HG02938 (cell line): ENCODE results near the gene BCL2L13.

Experiments
- ATAC-seq: cut with Tn5 transposase; IDR thresholded peaks from one replicate; pipeline ENCODE4 v1.9.1; 2021; ENCODE audit warnings: mild to moderate bottlenecking, moderate library complexity; ENCODE audit not compliant: unreplicated experiment

BCL2L13 gene, protein sequence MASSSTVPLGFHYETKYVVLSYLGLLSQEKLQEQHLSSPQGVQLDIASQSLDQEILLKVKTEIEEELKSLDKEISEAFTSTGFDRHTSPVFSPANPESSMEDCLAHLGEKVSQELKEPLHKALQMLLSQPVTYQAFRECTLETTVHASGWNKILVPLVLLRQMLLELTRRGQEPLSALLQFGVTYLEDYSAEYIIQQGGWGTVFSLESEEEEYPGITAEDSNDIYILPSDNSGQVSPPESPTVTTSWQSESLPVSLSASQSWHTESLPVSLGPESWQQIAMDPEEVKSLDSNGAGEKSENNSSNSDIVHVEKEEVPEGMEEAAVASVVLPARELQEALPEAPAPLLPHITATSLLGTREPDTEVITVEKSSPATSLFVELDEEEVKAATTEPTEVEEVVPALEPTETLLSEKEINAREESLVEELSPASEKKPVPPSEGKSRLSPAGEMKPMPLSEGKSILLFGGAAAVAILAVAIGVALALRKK

DNA sequence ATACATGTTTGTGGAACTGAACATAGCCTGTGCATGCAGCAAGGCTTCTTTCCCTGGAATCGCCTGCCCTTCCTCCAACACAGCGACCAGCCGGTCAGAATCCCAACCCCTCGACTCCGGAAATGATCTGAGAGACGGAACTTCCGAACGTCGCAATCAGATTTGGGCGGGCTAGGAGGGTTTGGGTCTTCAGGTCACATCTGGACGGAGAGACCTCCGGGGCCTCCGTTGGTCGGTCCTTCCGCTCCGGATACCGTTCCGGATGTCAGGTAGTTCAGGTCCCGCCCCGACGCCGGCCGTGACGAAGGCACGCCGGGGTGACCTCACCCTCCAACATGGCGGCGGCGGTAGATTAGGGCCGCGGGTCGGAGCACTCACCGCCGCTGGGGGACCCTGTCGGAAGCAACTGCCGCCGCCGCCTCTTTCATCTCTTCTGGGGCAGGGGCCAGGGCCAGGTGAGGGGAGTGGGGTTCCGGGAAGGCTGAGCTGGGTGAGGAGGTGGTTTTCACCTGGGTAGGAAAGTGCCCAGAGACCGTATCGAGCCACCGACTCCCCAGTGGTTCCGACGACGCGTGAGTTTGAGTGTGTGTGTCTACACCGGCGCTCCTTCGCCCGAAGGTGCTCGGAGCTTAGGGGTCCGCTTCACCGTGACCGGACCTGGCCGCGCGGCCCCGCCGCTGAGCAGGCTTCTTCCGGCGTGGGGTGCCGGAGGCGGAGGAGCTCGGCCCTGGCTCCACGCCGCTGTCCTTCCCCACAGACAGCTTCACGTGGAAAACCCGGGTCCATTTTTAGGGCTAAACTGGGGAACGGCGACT, at the start of gene BCL2L13:
Gene BCL2L13, plus strand, starts transcription at position 326 of the 815 bp plus-strand sequence. CDS start 16,955 bp downstream, outside the sequence.
- ATAC-seq = peak; percentile 82

DNA sequence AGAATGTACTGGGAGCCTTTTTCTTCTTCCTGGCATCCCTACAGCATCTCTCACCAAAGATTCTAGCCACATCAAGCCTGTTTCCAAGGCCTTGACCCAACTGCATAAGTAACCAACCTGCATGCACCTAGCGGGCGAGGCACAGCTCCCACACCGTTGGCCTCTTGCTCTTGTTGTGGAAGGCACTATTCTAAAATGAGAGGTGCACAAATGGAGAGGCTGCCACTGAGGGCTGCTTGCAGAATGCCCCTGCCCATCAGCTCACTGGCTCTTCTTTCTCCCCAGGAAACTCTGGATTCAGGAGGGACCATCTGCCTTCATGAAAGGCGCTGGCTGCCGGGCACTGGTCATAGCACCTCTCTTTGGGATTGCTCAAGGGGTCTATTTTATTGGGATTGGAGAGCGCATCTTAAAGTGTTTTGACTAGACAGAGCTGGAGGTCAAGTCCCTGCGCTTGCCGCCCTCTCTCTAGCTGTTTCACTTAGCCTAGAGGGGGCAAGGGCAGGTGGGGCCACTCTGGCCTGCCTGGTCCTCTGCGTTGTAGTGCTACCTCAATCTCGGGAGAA, 48.7 kb upstream of the BCL2L13 start:
- ATAC-seq = no peak

DNA sequence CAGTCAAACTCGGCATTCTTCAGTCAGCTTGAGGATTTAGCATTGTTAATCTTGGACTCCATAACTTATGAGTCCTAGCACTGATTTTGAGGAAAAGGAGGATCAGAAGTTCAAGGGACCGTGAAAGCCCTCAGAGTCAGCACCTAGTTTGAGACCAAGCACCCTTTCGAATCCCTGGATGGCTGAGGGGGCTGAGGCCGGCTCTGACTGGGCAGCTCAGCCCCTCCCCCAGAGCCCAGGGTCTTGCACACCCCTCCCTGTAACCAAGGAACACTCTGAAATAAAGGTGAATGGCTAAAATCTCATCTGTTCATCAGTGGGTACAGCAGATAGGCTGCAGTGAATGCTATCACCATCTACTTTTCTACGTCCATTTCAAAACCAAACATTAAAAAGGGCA, 48.0 kb upstream of the BCL2L13 start:
- ATAC-seq = no peak

DNA sequence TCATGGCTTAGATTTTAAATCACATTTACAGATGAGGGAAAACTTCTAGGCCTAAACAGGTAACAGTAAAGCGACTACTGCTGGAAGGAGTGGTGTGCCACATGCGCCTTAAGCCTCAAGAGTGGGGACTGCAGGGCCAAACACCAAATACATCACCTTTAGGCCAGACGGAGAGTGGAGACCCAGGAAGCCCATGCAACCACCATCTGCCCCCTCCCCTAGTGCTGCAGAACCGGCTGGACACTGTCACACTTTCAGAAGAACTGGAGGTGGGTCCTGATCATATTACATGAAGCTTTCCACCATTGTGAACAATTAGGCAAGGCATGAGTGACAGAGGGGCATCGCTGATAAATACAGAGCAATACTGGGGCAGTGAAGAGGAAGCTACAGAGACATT, 46.4 kb upstream of the BCL2L13 start:
- ATAC-seq = no peak

DNA sequence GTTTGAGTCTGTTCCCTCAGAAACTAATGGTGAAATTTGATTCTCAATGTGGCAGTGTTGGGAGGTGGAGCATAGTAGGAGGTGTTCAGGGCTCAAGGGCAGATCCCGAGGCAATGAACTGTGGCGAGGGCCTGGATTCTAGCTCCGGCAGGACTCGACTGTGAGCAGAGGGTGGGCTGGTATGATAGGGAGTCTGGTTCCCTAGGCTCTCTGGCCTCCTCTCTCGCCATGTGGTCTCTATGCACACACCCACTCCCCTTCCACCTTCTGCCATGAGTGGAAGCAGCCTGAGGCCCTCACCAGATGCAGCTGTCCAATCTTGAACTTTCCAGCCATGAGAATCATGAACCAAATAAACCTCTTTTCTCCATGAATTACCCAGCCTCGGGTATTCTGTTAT, 42.3 kb upstream of the BCL2L13 start:
- no peak for ATAC-seq

DNA sequence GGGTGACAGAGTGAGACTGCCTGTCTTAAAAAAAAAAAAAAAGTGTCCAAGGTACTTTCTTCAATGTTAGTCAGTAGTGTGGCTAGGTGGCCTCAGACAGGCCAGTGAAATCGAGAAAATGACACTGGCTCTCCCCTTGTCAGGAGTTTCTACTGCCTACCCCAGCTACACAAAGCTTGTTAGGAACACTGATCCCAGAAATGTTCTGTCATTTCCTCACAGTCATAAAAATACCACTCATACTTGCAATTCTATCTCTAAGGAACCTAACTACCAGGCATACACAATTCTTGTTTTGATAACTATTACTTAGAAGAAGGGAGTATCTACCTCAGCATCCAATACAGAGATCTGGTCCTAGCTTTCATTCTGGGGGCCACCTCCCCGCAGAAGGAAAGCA, 41.3 kb upstream of the BCL2L13 start:
- ATAC-seq = no peak

DNA sequence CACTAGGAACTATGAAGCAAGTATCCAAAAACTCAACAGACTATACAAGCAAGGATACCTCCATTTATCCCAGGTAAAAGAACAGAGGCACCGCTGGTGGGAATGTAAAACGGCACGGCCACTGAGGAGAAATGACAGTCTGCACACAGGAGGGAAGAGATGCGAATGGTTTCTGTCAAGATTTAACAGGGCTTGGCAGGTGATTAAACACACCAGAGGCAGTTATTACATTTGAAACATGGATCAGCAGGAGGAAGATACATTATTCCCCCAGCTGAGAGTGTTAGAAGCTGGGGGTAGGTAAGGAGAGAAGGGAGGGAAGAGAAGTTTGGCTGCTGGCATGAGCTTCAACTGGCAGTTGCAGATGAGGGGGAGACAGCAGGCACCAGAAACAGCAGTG, 40.2 kb upstream of the BCL2L13 start:
- no peak for ATAC-seq

DNA sequence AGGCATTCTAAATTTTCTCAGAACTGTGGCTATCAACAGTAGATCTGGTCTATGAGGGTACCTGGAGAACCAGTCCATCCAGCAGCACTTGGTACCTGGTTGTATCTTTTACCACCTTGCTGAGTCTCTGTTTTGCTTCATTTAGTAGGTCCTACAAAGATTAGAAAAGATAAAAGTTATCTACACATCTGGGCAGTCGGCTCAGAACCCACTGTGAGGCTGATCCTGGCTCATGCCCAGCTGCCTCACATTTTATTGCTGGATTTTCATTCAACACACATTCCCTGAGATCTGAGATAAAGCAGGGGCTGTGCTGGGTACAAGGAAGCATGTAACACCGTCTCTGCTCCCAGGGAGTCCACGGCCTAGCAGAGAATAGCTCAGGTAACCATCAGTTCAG, 37.5 kb upstream of the BCL2L13 start:
- ATAC-seq = no peak

DNA sequence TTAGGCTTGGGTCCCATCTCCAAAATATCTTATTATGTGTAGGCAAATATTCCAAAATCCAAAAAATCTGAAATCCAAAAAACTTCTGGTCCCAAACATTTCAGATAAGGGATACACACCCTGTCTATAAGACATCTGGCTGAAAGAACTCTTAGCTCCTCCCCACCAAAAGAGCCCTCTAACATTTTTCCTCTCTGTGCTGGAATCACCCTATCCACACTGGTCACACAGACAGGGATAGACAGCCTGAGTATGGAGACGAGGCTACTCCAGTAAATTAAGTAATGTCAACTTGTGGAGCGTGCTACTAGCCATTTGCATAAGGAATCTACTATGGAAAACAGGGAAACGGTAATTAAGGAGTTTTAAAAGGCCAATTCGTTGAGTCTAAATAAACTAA, 34.9 kb upstream of the BCL2L13 start:
- no peak for ATAC-seq

DNA sequence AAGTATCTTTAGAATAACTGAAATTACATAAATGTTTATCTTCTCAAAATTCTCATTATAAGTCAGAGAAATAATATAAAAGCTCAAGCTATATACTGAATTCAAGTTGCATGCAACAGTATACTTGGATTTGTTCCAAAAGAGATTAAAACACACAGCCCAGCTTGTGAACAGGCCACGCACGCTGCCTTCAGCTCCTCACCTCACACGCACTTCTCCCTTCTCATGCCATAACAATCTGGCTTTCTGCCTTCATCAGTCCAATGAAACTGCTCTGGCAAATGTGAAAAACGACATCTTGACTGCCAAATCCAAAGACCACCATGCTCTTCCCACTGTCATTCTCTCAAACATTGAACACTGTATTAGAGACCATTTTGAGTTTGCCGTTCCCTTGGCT, 32.1 kb upstream of the BCL2L13 start:
- no peak for ATAC-seq

DNA sequence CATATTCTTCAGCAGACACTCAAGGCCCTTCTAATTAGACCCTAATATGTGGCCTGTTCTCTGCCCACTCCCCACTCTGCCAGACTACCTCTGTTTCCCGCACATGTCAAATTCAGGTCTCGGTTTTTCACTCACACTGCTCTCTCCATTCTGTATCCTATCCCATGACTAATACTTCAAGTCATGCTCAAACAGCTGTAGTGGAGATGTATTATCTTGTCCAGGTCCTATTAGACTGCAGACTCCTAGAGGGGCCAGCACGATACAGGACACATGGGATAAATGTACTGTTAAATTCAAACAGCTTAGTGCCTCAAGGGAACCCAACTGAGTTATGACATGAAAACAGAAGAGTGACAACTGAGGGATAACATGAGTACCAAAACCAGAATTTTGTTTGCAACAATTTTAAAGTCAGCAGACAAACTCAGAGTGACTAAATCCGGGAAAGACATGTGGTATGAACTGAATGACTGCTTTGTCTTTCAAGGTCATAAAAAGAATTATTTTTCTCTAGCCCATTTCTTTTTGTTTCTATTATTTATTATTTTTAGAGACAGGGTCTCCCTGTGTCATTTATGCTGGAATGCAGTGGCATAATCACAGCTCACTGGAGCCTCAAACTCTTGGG, 30.6 kb upstream of the BCL2L13 start:
- ATAC-seq = no peak

DNA sequence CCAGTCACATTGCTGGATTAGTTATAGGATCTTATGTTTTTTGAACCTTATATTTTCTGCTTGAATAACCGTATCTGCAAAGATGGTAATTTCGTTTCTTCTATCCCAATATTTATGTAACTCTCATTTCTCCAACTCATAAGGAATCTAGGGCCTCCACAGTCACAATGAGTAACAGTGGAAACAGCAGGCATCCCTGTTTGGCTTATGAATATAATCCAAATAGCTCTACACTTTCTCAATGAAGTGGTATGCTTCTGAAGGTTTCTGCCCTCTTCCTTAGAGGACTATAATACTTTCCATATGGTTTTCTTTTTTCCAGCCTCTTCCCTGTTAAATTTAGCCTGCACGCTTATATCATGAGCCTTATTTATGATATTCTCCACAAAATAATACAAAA, 26.5 kb upstream of the BCL2L13 start:
- no peak for ATAC-seq

DNA sequence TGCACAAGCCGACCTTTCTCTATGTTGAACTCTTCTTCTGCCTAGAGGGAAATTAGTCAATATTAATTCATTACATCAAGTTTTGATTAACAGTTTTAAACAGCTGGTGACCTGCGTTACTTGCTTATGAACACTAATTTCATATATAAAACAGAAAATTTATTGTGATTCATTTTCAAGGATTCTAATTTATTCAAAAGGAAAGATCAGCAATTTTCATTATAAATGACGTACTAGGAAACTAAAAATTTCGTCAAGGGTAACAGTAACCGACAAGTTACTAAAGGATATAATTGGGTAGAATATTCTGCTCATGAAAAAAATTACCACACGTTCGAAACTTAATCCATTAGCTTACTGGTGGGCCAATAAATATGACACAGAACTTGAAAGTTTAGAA, 25.3 kb upstream of the BCL2L13 start:
- no peak for ATAC-seq

DNA sequence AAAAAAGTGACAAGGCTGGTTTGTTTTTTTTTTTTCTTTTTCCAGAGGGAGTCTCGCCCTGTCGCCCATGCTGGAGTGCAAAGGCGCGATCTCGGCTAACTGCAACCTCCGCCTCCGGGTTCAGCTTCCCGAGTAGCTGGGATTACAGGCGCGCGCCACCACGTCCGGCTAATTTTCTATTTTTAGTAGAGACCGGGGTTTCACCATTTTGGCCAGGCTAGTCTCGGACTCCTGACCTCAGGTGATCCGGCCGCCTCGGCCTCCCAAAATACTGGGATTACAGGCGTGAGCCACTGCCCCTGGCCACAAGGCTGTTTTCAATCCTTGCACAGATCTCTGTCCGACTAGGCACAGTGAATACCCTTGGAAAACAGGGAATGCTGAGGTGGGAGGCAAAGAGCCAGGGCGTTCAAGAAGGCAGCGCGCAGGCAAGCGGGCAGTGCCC, 10.6 kb upstream of the BCL2L13 start:
- ATAC-seq = no peak

DNA sequence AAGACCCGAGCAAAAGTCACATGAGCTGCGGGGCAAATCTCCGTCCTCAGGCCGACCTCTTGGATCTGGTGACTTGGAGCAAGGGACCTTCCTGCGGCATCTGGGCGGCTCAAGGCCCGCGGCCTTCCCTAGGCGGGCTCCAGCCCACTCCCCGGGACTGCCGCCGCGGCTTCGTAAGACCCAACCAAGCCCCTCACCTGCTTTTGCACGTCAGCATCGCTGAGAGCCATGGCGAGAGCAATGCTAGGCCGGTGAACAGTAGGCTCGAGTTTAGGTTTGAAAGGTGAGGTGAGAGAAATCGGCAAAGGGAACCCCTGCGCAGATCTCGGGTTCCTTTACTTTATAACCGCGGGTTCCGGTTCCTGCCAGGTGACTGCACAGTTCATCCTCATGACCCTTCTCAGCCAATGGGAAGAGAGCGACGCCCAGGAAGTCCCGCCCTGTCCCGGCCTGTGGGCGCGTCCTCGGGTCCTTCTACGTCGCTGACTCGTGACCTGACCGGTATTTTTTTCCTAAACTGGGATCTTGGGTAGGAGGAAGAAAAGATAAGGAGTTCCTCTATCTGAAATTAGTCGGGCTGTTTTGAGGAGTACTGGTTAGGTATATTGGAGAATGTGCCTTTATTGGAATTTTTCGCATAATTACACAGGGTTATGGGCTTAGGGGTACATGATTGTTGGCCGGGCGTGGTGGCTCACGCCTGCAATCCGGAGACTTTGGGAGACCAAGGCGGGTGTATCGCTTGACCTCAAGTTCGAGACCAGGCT, 10.0 kb upstream of the BCL2L13 start, which contains the start of gene ATP6V1E1:
Gene ATP6V1E1, minus strand, starts transcription at position 344 of the 767 bp plus-strand sequence. Its CDS starts 114 bp downstream, at position 230.
- peak; percentile 99 for ATAC-seq

DNA sequence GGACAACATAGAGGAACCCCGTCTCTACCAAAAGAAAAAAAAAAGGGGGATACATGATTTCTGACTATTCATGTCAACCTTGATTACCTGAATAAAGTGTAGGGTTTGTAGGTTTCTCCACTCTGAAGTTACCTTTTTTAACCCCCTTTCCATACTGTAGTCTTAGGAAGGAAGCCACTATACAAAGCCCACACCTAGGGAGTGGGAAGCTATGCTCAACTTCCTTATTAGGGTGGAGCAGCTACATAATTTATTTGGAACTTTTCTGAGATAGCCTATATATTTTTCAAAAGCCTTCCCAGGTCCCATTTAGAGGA, 9.4 kb upstream of the BCL2L13 start:
- no peak for ATAC-seq

DNA sequence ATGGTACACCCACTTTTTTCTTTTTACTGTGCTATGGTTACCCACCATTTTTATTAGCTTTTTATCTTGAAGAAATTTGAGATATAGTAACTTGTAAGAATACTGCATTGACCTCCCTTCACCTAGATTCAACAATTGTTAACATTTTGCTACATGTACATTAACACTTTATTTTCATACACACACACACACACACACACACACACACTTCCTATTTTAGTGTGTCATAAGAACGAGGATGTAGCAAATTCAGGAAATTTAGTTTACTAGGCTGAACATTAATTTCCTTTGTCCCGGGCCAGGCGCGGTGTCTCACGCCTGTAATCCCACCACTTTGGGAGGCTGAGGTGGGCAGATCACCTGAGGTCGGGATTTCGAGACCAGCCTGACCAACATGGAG, 8.9 kb upstream of the BCL2L13 start:
- ATAC-seq = no peak

DNA sequence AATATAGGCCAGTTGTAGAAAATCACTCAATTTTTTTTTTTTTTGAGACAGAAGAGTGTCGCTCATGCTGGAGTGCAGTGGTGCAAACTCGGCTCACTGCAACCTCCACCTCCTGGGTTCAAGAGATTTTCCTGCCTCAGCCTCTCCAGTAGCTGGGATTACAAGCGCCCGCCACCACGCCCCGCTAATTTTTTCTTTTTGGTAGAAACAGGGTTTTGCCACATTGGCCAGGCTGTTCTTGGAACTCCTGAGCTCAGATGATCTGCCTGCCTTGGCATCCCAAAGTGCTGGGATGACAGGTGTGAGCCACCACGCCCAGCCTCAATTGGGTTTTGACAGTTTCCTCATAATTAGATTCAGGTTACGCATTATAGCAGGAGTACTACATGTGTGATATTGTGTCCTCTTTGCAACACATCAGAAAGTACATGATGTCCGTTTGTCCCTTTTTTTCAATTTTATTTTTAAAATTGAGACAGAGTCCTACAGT, 7.4 kb upstream of the BCL2L13 start:
- ATAC-seq = no peak

DNA sequence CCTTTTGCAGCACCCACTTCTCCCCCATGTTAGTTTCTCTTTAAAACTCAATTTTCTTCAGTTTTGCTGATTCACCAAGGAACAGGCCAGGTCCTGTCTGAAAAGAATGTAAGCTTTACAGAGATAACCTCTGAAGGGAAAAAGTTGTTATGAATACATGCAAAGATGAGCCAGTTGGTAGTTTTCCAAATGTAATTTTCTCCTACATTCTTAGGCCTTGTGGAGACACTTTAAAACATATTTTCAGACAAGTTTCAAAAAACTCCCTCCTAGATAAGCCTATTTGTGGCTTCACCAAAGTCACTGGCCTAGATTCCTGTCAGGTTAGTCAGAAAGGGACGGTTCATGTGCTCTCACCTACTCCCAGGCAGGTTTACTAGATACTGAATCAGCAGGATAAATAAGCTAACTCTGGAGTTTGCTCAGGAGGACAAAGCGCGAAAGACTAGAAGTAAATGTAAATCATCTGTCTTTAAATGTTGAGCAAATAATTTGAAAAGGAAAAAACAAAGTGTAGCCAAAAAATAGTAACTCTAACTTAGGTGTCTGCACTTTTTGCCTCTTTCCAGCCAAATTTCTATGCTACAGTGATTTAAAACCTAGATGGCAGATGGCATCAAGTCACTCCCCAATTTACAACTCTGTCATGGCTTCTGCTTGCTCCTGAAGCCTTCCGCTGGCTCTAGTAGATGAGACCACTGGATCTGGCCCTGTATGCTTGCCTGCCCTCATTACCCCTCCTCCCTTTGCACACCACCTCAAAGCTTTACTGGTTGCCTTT, 5.2 kb upstream of the BCL2L13 start:
- no peak for ATAC-seq

DNA sequence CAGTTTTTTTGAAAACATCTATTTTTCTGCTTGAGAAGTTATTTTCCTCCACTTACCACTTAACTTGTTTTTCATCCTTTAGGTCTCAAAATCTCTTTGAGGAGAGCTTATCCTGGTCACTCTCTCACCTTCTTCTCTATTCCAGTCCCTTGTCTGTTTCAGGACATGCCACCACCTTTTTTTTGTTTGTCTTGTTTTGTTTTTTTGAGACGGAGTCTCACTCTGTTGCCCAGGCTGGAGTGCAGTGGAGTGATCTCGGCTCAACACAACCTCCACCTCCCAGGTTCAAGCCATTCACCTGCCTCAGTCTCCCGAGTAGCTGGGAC, 4.6 kb upstream of the BCL2L13 start:
- ATAC-seq = no peak
